Coronary artery (tissue), 2 donors: Measurements from ENCODE around the gene HMCN1.
"Not testable (repeated sequence)": the region's sequence is repeated elsewhere in the genome, so short reads cannot be mapped to it uniquely, and the experiment has no call there.

ENCODE experiments used
- DNase-seq: peaks from one replicate; pipeline ENCODE4 v3.0.0-alpha.2; 2017; ENCODE audit warnings: low spot score
- H3K27ac ChIP-seq, 2 donors: fragments of 200-600 bp; sonication (generic); one replicate each; pipeline ENCODE4 v1.5.1; 2016 to 2019
- H3K4me3 ChIP-seq: fragments of 200-600 bp; sonication (generic); 2 replicates; pipeline ENCODE4 v1.5.1; 2016; ENCODE audit warnings: mild to moderate bottlenecking, moderate library complexity
- CTCF ChIP-seq: fragments of 200-600 bp; sonication (generic); IDR thresholded peaks from one replicate; pipeline ENCODE4 v1.5.1; 2019; ENCODE audit warnings: antibody characterized with exemption

Gene HMCN1

DNA sequence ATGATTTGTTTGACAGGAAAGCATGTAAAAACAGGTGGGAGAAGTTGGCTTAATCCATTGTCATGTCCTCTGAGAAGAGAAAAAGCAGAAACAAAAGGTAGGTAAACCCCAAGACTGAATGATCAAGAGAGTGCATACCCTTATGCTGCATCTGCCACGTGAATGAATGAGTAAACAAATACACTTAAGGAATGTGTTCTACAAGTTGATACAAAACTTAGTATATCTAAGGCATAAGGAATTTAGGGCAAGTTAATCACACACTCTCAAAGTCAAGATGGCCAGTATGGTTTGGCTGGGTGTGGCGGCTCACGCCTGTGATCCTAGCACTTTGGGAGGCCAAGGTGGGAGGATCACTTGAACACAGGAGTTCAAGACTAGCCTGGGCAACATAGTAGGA, 34.2 kb downstream of the HMCN1 start:
- DNase-seq = no peak
- Histone ChIP-seq H3K4me3 (no peak overlapping the region), H3K27ac (no peak overlapping the region)
- TF ChIP-seq CTCF = no peak

- no peak overlapping the region for H3K4me3 ChIP-seq
- no peak for DNase-seq
- no peak overlapping the region for H3K27ac ChIP-seq
- no peak for TF ChIP-seq CTCF
These were observed 34.9 kb downstream of the HMCN1 start for GRCh38 chr1:185769136-185769535.

- no peak overlapping the region for H3K4me3 ChIP-seq
- no peak for DNase-seq
- H3K27ac ChIP-seq = no peak overlapping the region
These were observed 40.2 kb downstream of the HMCN1 start for GRCh38 chr1:185774394-185774793.

GRCh38 chr1:185775501-185775900, 41.3 kb downstream of the HMCN1 start:
- H3K4me3 ChIP-seq = no peak overlapping the region
- no peak for TF ChIP-seq CTCF
- DNase-seq = no peak
- H3K27ac ChIP-seq = no peak overlapping the region

More at GRCh38 chr1:185774394-185774793, 40.2 kb downstream of the HMCN1 start:
- TF ChIP-seq CTCF = no peak

DNA sequence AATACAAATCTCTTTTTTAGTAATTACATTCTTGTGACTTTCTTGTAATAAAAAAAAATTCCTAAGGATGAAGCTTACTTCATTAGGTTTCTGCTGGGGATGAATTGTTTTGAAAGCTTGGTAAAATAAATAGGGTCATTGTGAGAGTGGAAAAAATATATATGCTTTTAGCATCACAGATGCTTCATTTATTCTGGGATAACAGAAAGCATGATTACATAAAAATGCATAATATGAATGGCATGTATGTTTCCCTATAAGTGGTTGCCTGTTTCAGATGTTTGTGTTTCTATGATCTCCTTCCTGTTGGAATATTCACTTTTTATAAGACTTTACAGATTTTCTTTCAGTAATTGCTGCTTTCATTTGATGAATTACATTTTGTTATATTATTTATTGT, 42.3 kb downstream of the HMCN1 start:
- Histone ChIP-seq H3K27ac (no peak overlapping the region), H3K4me3 (no peak overlapping the region)
- TF ChIP-seq CTCF = no peak
- no peak for DNase-seq

DNA sequence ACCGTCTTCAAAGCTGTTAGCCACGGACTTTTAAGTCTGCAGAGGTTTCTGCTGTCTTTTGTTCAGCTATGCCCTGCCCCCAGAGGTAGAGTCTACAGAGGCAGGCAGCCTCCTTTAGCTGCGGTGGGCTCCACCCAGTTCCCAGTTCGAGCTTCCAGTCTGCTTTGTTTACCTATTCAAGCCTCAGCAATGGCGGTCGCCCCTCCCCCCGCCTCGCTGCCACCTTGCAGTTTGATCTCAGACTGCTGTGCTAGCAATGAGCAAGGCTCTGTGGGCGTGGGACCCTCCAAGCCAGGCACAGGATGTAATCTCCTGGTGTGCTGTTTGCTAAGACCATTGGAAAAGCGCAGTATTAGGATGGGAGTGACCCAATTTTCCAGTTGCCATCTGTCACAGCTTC, 49.7 kb downstream of the HMCN1 start:
- H3K27ac ChIP-seq, H3K4me3 ChIP-seq, DNase-seq: not testable (repeated sequence)

DNA sequence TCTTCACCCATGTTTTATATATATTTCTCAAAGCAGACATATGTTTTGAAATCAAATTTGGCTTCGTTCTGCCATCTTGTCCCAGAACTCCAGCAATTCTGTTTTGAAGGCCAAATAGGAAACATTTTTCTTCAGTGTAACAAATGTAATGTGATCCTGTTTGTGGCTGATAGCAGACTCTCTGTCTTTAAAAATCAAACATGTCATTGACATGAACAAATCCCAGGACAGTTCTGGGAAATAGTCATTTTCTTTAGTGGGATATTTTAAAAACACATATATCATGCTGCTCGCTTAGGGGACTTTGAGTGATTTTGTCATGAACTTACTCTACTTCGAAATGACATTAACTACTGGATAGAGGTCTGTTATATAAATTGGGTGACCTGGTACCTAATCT, 51.4 kb downstream of the HMCN1 start:
- no peak for DNase-seq
- no peak overlapping the region for H3K27ac ChIP-seq
- no peak for TF ChIP-seq CTCF
- no peak overlapping the region for H3K4me3 ChIP-seq

DNA sequence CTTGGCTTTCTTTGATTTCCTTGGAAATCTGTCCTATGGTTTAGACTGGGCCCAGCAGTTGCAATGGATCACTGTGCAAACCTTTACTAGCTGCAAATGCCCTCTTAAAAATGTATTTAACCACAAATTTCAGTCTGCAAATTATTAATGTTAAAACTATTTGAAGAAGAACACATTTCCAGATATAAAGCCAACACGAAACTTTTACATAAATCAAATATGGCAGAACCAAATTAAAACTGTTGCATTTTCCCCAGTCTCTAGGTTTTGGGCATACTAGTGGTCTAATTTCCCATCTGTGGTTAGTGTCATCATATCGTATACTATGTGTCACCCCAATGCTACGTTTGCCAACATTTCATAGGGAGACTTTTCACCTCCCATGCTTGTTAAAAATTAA, 52.3 kb downstream of the HMCN1 start:
- TF ChIP-seq CTCF = no peak
- Histone ChIP-seq H3K4me3 (no peak overlapping the region), H3K27ac (no peak overlapping the region)
- DNase-seq = no peak
